Activated CD4-positive, alpha-beta memory T cell treated with anti-CD3 and anti-CD28 coated beads, Interleukin-2, amount 10 ng/mL, durations not matched to agents 7 days and 5 days (primary cell): ENCODE measurements around the gene TCEA2. TPM values are rescaled to one million over a fixed set of nuclear protein-coding genes. Genes with fewer than 3 reads are reported as not detected.

ENCODE experiments used
- CTCF ChIA-PET: fragments of 350-600 bp; sonication (Branson Sonifier 250); formaldehyde crosslinking; loops from one replicate; lab custom pipeline; 2021; ENCODE audit warnings: antibody characterized with exemption, inconsistent platforms; lab: Charles Lee
- POLR2A ChIA-PET: fragments of 350-600 bp; sonication (Branson Sonifier 250); formaldehyde crosslinking; loops from one replicate; lab custom pipeline; 2021; ENCODE audit warnings: antibody characterized with exemption; lab: Charles Lee
- DNase-seq: peaks from one replicate; pipeline ENCODE4 v3.0.0-alpha.2; 2020
- H3K27ac Mint-ChIP-seq: one replicate; pipeline ENCODE4 v1.8.0; 2021; ENCODE audit warnings: mild to moderate bottlenecking, mixed read lengths
- H3K27me3 Mint-ChIP-seq: one replicate; pipeline ENCODE4 v1.8.0; 2021; ENCODE audit warnings: mixed read lengths
- H3K36me3 Mint-ChIP-seq: one replicate; pipeline ENCODE4 v1.8.0; 2021; ENCODE audit warnings: low read depth, mixed read lengths
- H3K4me1 Mint-ChIP-seq: one replicate; pipeline ENCODE4 v1.8.0; 2021; ENCODE audit warnings: mixed read lengths
- H3K4me3 Mint-ChIP-seq: one replicate; pipeline ENCODE4 v1.8.0; 2021; ENCODE audit warnings: mild to moderate bottlenecking, mixed read lengths
- H3K9me3 Mint-ChIP-seq: one replicate; pipeline ENCODE4 v1.8.0; 2021; ENCODE audit warnings: mixed read lengths
- total RNA-seq, 2 experiments: library from RNA; stranded (reverse); gene quantifications; one replicate each; pipeline ENCODE4 v1.2.3, GENCODE V29; 2021

TCEA2 gene
- 10 to 100 TPM; 66.3 to 74.1 TPM for total RNA-seq

DNA sequence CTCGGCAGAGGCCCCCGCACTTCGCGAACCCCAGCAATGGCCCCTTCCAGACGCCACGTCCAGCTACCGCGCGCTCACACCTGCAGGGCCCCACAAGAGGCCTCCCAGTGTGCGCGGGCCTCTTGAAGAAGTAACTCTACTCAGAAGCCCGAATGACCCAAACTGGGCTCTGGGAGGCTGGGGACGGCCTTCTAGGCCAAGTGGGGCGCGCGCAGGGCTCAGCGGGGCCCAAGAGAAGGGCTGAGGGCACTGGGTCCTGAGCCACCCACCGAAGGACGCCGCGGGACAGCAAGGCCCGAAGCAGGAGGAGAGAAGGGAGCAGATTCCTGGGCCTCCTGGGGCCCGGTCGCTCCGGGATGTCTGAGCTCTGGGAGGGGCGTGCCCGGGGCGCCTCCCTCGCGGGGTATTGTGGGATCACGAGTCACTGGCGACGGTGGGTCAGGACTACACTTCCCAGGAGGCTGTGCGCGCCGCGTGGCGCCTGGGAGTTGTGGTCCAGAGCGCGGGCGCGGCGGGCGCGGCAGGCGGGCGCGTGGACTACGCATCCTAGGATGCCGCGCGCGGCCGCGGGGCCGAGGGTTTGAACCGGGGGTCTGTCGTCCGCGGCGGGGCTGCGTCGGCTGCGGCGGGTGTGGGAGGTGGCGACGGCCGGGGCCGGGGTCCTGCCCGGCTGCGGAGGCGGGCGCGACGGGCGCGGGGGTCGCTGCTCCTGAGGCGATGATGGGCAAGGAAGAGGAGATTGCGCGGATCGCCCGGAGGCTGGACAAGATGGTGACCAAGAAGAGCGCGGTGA lies at the start of gene TCEA2:
TSS of gene TCEA2 (plus strand) at position 603 of the 793 bp plus-strand sequence. CDS start at position 718, 115 bp downstream.
- peak within 1 kb of the TSS; percentile 82 for H3K4me3 Mint-ChIP-seq
- peak within 1 kb of the TSS; percentile 89 for H3K27ac Mint-ChIP-seq
- peaks cover 5% of the 10 kb centered on the region for H3K36me3 Mint-ChIP-seq
- ChIA-PET CTCF (interaction anchor here (0.9 to 3.6 kb wide), 11 partner anchors 8 to 525 kb away, joined by 3 to 27 read pairs (median 3); partner anchors contain the start of genes OPRL1, PRPF6, RGS19 and SAMD10), POLR2A (interaction anchor here (1.1 to 1.9 kb wide), 8 partner anchors 9 to 326 kb away, joined by 3 to 14 read pairs (median 5); partner anchors contain the start of genes LIME1, RGS19, SAMD10 and UCKL1)
- no peaks in the 10 kb centered on the region for H3K27me3 Mint-ChIP-seq
- H3K9me3 Mint-ChIP-seq = no peaks in the 10 kb centered on the region
- peaks cover 65% of the 10 kb centered on the region for H3K4me1 Mint-ChIP-seq
- peak; percentile 97 for DNase-seq

DNA sequence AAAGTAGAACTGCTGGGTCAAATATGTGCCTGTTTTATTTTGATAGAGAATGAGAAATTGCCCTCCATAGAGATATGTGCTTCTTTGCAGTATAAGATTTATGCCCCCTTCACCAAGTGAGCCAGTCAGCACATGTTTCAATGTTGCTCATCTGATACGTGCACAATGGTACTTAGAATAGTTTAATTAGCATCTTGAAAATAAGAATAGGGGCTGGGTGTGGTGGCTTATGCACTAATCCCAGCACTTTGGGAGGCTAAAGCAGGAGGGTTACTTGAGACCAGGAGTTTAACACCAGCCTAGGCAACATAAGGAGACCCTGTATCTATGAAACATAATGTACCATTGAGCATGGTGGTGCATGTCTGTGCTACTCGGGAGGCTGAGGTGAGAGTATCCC lies 47.4 kb upstream of the TCEA2 start:
- Mint-ChIP-seq H3K36me3 (peaks cover 56% of the 10 kb centered on the region), H3K9me3 (no peaks in the 10 kb centered on the region), H3K4me1 (peaks cover 35% of the 10 kb centered on the region), H3K4me3 (no peak overlapping the region), H3K27me3 (no peaks in the 10 kb centered on the region), H3K27ac (no peak overlapping the region)
- POLR2A ChIA-PET = no interaction called here
- CTCF ChIA-PET = no interaction called here
- no peak for DNase-seq

- Mint-ChIP-seq H3K27ac (no peak overlapping the region), H3K4me3 (no peak overlapping the region), H3K27me3 (no peaks in the 10 kb centered on the region), H3K36me3 (peaks cover 71% of the 10 kb centered on the region), H3K9me3 (no peaks in the 10 kb centered on the region), H3K4me1 (no peaks in the 10 kb centered on the region)
- POLR2A ChIA-PET = no interaction called here
- CTCF ChIA-PET = no interaction called here
- no peak for DNase-seq
Measured at GRCh38 chr20:64021124-64021975, 41.6 kb upstream of the TCEA2 start.

- H3K27me3 Mint-ChIP-seq = no peaks in the 10 kb centered on the region
- ChIA-PET POLR2A (no interaction called here), CTCF (no interaction called here)
- H3K36me3 Mint-ChIP-seq = peaks cover 75% of the 10 kb centered on the region
- DNase-seq = no peak
- H3K4me1 Mint-ChIP-seq = no peaks in the 10 kb centered on the region
- no peak overlapping the region for H3K27ac Mint-ChIP-seq
- H3K4me3 Mint-ChIP-seq = no peak overlapping the region
- no peaks in the 10 kb centered on the region for H3K9me3 Mint-ChIP-seq
Measured at GRCh38 chr20:64022671-64023360, 40.2 kb upstream of the TCEA2 start.

DNA sequence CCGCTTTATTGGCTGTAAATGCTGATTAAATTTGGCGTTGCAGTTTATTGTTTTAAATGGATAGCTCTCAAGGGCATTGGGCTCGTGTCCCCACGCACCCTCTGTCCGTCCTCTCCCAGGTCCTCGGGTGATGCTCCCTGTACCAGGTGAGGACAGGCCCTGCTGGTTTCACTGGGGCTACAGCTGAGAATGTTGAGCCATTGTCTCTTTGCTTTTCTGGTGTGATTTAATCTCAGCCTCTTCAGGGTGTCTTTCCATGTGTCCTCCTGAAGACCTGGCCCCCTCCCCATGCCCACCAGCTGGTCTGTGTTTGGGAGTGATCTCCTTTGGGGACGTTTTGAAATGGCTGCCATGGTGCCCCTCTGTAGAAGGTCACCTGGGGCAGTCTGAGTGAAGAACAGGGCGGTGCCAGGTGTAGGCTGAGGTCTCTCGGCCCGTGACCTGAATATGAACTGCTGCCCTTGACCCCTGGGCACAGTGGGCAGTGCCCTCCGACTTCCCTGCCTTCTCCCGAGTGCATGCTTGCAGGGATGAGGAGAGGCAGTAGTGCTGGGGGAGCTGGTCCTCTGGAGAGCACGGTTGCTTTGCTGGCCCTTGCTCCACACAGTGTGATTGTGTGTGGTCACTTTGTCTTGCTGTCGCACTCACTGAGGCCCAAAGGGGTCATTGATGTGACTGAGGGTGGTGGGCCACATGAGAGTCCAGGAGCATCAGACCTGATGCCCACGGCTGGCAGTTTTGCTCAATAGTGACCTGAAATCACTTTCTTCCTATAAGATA lies 39.4 kb upstream of the TCEA2 start:
- no peaks in the 10 kb centered on the region for H3K9me3 Mint-ChIP-seq
- H3K27me3 Mint-ChIP-seq = no peaks in the 10 kb centered on the region
- ChIA-PET CTCF (no interaction called here), POLR2A (no interaction called here)
- H3K4me3 Mint-ChIP-seq = no peak overlapping the region
- peaks cover 74% of the 10 kb centered on the region for H3K36me3 Mint-ChIP-seq
- DNase-seq = no peak
- no peaks in the 10 kb centered on the region for H3K4me1 Mint-ChIP-seq
- no peak overlapping the region for H3K27ac Mint-ChIP-seq

DNA sequence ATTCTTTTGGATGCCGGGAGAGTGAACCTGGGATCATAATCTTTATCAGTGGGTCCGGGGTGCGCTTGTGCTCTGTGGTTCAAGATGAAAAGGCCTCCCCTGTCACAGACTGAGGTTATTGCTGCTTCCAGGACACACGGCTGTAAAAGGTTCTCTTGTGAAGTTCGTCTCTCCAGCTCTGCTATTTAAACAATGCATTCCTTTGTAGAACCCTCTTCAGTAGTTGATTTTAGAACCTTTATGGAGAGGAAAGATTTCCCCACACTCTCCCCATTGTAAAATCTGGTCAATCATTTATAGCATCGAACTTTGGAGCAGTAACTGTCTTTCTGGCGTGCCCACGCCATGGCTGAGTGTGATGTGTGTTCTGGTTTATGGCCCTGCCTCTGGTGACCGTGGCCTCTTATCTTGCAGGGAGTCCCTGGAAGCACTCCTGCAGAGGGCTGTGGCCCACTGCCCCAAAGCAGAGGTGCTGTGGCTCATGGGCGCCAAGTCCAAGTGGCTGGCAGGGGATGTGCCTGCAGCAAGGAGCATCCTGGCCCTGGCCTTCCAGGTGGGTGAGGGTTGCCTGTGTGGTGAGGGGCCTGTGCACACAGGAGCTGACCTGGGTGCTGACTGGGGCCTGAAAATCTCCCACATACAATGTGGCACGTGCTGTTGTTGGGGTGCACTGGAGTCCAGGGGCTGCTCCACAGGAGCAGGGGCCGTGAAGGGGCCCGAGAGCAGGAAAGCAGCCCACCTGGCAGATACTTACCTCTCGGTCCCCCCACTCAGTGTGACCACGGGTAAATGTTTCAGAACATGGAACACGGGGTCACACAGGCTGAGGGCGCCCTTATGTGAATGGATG lies 38.6 kb upstream of the TCEA2 start:
- no peaks in the 10 kb centered on the region for H3K27me3 Mint-ChIP-seq
- POLR2A ChIA-PET = no interaction called here
- no peak overlapping the region for H3K4me3 Mint-ChIP-seq
- CTCF ChIA-PET = interaction anchor here (1.0 kb wide), 1 partner anchor 15 kb away, joined by 6 read pairs; no protein-coding TSS in a partner anchor
- H3K36me3 Mint-ChIP-seq = peaks cover 73% of the 10 kb centered on the region
- H3K27ac Mint-ChIP-seq = no peak overlapping the region
- H3K9me3 Mint-ChIP-seq = no peaks in the 10 kb centered on the region
- DNase-seq = no peak
- H3K4me1 Mint-ChIP-seq = no peaks in the 10 kb centered on the region

DNA sequence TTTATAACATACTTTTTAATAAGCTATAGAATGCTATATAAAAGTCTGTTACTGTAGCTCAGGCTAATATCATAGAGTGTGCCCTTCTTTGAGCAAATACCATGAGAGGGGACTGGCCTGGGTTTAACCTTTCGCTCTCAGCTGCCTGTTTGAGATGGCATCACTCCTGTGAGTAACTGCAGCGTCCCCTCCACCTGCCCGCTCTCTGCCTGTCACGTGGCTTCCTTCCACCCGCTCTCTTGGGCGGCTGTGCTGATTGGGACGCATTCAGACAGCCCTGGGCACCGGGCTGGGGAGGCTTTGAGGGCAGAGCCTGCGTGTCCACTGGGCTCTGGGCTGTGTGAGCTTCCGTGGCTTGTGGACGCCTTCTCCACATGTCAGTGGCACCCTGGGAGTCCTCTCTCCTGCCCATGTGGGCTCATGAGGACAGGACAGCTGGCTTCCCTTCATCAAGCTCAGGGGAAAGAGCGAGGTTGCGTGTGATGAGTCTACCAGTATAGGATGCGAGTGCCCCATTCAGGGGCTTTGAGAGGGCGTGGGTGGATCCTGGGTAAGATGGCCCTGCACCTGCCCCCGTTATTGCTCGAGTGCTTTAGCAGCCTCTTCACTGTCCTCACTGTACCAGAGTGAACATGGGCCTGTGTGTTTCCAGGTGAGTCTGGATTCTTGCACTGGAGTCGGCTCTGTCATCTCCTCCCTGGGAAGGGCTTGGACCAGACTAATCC lies 37.7 kb upstream of the TCEA2 start:
- ChIA-PET POLR2A (no interaction called here), CTCF (interaction anchor here (1.0 kb wide), 1 partner anchor 14 kb away, joined by 6 read pairs; no protein-coding TSS in a partner anchor)
- Mint-ChIP-seq H3K27me3 (no peaks in the 10 kb centered on the region), H3K4me3 (no peak overlapping the region), H3K27ac (no peak overlapping the region), H3K9me3 (no peaks in the 10 kb centered on the region), H3K36me3 (peaks cover 74% of the 10 kb centered on the region), H3K4me1 (no peaks in the 10 kb centered on the region)
- DNase-seq = no peak

DNA sequence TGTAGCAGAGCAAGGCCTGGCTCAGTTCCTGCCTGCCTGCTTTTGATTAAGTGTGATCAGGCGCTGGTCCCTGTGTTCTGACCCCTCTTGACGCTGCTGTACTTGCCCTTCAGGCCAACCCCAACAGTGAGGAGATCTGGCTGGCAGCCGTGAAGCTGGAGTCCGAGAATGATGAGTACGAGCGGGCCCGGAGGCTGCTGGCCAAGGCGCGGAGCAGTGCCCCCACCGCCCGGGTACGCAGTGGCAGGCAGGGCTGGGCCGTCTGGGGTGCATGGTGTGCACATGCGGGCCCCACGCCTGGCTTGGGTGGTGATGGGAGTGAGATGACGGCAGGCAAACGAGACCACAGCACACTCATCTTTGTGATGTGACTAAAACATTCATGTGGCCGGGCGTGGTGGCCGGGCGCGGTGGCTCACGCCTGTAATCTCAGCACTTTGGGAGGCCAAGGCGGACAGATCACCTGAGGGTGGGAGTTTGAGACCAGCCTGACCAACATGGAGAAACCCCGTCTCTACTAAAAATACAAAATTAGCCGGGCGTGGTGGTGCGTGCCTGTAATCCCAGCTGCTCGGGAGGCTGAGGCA lies 37.1 kb upstream of the TCEA2 start:
- ChIA-PET CTCF (interaction anchor here (1.7 kb wide), 1 partner anchor 12 kb away, joined by 5 read pairs; no protein-coding TSS in a partner anchor), POLR2A (no interaction called here)
- no peak for DNase-seq
- no peaks in the 10 kb centered on the region for H3K9me3 Mint-ChIP-seq
- no peak overlapping the region for H3K4me3 Mint-ChIP-seq
- H3K27ac Mint-ChIP-seq = no peak overlapping the region
- H3K4me1 Mint-ChIP-seq = no peaks in the 10 kb centered on the region
- no peaks in the 10 kb centered on the region for H3K27me3 Mint-ChIP-seq
- H3K36me3 Mint-ChIP-seq = peaks cover 80% of the 10 kb centered on the region

DNA sequence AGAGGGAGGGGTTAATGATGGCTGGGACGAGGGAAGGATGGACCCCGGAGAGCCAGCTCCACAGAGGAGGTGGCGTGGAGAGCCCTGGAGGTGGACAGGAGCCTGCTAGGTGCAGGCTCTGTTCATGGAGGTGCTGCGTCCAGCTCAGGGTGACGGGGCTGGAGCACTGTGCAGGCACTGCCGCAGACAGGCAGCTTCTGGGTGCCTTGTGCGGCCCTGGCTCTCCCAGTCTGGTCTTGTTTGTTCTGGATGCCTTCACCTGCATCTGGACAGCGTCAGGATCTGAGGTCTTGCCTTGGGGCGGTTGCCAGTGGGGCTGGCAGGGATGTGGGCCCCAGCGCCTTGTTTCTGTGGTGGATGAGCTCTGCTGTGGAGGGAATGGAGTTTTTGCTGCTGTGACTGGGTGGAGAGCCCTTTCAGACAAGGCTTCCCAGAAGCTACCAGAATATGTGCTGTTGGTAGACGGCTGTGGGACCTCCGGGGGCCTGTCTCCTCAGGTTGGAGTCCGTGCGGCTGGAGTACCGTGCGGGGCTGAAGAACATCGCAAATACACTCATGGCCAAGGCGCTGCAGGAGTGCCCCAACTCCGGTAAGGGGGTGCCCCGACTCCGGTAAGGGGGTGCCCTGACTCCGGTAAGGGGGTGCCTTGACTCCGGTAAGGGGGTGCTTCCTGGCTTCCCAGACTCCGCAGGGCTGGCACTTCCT lies 34.9 kb upstream of the TCEA2 start:
- H3K27ac Mint-ChIP-seq = no peak overlapping the region
- no peak overlapping the region for H3K4me3 Mint-ChIP-seq
- no peak for DNase-seq
- no peaks in the 10 kb centered on the region for H3K9me3 Mint-ChIP-seq
- ChIA-PET CTCF (interaction anchor here (0.7 to 1.7 kb wide), 3 partner anchors 10 to 47 kb away, joined by 3 to 5 read pairs (median 4); partner anchors contain the start of gene PRPF6), POLR2A (interaction anchor here (0.8 kb wide), 1 partner anchor 9 kb away, joined by 3 read pairs; no protein-coding TSS in a partner anchor)
- peaks cover 2% of the 10 kb centered on the region for H3K4me1 Mint-ChIP-seq
- peaks cover 68% of the 10 kb centered on the region for H3K36me3 Mint-ChIP-seq
- no peaks in the 10 kb centered on the region for H3K27me3 Mint-ChIP-seq

DNA sequence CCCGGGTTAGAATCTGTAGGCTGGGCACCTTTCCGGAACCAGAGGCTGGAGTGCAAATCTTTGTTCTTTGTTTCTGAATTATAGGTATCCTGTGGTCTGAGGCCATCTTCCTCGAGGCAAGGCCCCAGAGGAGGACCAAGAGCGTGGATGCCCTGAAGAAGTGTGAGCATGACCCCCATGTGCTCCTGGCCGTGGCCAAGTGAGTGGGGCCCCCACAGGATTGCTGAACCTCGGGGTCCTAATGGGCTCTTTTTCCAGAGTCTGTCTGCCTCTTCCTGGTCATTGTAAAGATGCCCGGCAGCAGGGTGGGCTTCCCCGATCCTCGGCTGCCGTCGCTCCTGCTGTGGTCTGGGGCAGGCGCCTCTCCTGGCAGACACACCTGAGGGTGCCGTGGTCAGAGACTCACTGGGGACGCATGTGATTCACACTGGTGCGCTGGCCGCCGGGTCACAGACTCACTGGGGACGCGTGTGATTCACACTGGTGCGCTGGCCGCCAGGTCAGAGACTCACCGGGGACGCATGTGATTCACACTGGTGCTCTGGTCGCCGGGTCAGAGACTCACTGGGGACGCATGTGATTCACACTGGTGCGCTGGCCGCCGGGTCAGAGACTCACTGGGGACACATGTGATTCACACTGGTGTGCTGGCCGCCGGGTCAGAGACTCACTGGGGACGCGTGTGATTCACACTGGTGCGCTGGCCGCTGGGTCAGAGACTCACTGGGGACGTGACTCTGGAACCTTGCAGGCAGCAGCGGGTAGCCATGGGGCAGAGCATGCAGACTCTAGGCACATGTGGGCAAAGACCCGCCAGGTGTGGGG lies 33.5 kb upstream of the TCEA2 start:
- Mint-ChIP-seq H3K36me3 (peaks cover 64% of the 10 kb centered on the region), H3K4me3 (no peak overlapping the region), H3K27ac (no peak overlapping the region), H3K27me3 (no peaks in the 10 kb centered on the region), H3K9me3 (no peaks in the 10 kb centered on the region), H3K4me1 (peaks cover 12% of the 10 kb centered on the region)
- CTCF ChIA-PET = no interaction called here
- POLR2A ChIA-PET = no interaction called here
- no peak for DNase-seq
